ENCODE results near the gene SPSB1.
"Not testable (repeated sequence)": the region's sequence is repeated elsewhere in the genome, so short reads cannot be mapped to it uniquely, and the experiment has no call there.

The SPSB1 gene

GRCh38 chr1:9279172-9279840, 13.4 kb upstream of the SPSB1 start:
- no peak for DNase-seq (ENCODE audit: low read depth)

DNA sequence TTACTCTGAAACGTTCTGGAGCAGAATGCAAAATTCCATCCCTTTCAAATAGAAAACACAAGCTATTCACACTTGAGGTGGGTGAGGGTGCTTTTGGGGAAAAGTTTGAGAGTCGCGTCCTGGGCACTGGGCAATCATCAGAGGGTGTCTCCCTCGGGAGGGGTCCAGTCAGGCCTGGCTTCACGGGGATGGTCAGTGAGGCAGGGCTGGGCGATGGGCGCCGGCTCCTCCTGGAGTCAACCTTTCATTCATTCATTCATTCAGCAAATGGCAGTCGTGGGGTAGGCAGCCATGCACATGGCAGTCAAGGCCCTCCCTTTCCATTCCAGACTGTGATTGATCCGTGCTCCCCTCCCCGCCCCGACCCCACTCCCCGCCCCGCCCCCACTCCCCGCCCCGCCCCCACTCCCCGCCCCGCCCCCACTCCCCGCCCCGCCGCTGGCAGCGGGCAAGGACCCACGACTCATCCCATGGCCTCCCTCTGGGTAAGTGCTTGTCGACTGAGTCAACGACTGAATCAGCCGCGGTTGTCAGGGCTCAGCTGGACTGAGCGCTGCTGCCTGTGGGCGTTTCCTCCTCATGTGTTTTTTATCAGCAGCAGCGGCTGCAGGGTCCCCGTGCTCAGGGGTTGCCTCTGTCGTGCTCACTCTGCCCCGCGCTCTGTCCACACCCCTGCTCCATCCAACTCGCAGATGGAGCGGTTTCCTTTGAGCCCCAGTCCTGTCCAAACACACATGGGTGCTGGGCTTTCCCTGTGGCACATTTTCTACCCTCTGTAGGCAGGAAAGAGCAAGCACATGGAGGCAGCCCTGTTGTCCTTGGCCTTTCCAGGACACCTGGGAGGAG, 12.5 kb upstream of the SPSB1 start:
- no peak for DNase-seq (ENCODE audit: low read depth)

GRCh38 chr1:9281071-9281827, 11.4 kb upstream of the SPSB1 start:
- DNase-seq (ENCODE audit: low read depth): no peak

GRCh38 chr1:9281908-9282695, 10.6 kb upstream of the SPSB1 start:
- DNase-seq (ENCODE audit: low read depth): no peak

DNA sequence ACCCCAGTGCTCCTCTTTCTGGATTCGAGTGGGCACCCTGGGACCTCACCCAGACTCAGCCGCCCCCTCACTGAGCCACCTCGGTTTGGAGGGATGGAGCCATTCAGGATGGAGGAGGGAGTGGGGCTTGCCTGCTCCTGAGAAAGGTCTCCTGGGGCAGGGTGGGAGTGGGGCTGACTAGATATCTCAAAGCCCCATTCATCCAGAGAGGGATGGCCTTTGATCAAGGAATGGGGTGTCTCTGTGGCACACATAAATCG, 10.1 kb upstream of the SPSB1 start:
- DNase-seq (ENCODE audit: low read depth): no peak

GRCh38 chr1:9284061-9284460, 8.6 kb upstream of the SPSB1 start:
- DNase-seq (ENCODE audit: low read depth): no peak

DNA sequence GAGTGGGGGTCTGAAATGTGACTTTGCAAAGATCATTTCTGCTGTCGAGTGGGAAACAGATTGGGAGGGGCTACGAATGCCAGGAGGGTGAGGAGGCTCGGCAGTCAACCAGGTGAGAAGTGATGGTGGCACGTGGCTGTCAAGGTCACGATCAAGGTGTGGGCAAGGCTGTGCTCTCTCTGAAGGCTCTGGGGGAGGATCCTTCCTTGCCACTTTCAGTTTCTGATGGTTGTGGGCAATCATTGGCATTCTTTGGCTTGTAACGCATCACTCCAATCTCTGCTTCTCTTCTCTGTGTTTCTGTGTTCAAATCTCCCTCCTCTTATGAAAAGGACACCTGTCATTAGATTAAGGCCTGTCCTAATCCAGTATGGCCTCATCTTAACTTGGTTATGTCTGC, 6.1 kb upstream of the SPSB1 start:
- DNase-seq (ENCODE audit: low read depth): no peak

GRCh38 chr1:9289090-9289534, 3.6 kb upstream of the SPSB1 start:
- peak; percentile 45 for DNase-seq (ENCODE audit: low read depth)

- DNase-seq (ENCODE audit: low read depth): no peak
Observed at GRCh38 chr1:9289711-9290485, 2.8 kb upstream of the SPSB1 start.

GRCh38 chr1:9291914-9292360, 757 bp upstream of the SPSB1 start:
- no peak for DNase-seq (ENCODE audit: low read depth)

DNA sequence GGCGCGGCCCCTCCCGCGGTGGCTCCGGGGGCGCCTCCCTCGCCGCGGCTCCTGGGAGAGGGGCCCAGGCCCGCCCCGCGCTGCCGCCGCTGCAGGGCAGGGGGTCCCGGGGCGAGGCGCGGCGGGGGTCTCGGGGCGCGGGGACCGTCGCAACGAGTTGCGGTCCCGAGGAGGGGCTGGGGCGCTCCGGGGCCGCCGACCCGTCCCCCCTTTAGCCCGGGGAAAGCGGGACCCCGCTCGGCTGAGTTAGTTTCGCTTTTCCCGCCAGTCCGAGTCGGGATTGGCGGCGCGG, 493 bp downstream of the SPSB1 start:
- no peak for DNase-seq (ENCODE audit: low read depth)

- peak; percentile 31 for DNase-seq (ENCODE audit: low read depth)
Observed at GRCh38 chr1:9293533-9294404, 1.1 kb downstream of the SPSB1 start.

DNA sequence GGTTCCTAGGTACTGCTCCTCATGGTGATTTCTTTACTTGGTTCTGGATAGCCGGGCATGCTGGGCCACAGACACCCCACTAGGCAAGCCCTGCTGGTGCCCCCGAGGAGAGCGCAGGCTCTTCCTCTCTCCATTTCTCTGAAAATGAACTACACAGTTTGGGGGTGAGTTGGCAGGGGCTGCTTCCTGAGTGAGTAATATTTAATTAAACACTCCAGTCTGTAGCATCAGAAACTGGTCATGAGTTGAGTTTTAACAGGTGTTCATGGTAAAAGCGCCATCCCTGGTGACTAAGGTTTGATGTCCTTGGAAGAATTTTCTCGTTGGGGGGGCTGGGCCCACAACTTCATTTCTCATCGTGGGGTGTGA, 1.7 kb downstream of the SPSB1 start:
- no peak for DNase-seq (ENCODE audit: low read depth)

DNA sequence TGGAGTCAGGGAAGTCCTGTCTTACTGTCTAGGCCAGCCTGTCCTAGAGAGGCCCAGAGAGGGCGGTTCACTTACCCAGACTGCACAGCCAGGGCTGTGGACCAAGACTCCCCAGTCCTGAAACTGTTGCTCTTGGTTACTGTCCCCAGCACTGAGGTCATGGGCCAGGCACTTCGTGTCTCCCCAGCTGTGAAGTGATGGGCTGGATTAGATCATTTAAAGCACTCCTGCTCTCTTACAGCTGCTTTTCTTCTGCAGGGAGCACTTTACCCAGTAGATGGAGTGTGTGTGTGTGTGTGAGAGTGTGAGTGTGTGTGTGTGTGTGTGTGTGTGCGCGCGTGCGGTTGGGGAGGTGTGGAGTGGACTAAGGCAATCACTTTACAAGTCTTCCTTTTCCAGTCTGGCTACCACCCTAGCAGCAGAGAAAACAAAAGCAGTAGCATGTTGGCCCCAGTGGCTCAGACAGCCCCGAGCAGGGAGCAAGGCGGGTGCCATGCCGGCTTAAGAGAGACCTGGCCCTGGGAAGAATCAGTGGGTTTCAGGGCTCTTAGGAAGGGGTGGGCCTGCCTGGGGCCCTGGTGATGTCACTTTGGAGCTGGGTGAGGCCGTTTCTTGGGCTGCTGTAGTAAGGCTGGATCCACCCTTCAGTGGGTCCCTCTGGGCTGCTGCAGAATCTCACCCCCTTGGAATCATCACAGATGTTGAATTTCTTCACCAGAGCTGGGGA, 2.4 kb downstream of the SPSB1 start:
- DNase-seq (ENCODE audit: low read depth): no peak

DNA sequence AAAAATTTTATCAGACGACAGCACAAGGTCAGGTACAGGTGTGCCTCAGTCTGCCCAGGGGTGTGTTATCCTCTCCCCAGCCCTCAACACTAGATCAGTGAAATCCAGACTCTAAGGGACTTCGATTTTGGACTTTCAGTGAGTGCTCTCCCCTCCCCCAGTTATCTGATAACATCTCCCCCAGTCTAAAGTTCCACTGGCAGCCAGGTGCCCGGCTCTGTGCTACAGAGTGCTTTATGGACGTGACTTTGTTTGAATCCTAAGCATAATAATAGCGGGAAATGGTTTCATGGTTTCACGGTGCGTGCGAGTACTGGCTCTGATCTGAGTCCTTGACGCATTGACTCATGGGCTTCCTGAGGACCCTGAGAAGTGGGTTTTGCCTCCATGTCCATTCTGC, 3.2 kb downstream of the SPSB1 start:
- DNase-seq (ENCODE audit: low read depth): no peak

DNA sequence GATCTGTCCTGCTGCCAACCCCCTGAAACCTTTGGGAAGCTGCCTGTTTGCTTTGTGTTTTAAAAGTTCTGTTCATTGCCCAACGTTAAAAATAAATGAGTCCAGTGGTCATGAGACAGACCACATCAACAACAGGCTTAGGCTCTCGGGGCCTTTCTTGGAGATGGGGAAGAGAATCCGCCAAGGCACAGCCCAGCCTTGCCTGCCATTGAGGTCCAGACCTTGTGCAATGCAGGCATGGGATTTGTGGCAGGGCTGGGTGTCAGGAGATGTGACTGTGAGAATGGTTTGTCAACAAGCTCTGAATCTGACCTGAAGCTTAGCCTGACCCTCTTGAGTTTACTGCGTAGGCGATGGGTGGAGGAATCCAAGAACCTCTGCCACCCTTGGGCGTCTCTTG, 4.2 kb downstream of the SPSB1 start:
- DNase-seq (ENCODE audit: low read depth): no peak

GRCh38 chr1:9297831-9298230, 5.1 kb downstream of the SPSB1 start:
- DNase-seq (ENCODE audit: low read depth): no peak

DNA sequence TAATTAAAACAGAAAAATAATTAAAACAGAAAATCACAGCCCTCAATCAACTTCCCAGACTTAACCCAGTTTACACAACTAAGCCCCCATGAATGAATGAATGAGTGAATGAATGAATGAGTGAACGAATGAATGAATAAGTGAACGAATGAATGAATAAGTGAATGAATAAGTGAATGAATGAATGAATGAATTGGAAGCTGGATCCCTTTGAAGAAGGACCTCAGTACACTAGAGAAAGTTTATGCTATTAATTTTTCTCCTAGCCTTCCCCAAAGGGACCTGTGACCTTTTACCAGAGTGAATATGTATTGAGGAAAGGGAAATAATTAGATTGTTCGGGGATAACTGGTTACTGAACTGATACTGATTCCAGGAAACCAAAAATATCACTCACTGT, 5.6 kb downstream of the SPSB1 start:
- DNase-seq (ENCODE audit: low read depth): no peak

DNA sequence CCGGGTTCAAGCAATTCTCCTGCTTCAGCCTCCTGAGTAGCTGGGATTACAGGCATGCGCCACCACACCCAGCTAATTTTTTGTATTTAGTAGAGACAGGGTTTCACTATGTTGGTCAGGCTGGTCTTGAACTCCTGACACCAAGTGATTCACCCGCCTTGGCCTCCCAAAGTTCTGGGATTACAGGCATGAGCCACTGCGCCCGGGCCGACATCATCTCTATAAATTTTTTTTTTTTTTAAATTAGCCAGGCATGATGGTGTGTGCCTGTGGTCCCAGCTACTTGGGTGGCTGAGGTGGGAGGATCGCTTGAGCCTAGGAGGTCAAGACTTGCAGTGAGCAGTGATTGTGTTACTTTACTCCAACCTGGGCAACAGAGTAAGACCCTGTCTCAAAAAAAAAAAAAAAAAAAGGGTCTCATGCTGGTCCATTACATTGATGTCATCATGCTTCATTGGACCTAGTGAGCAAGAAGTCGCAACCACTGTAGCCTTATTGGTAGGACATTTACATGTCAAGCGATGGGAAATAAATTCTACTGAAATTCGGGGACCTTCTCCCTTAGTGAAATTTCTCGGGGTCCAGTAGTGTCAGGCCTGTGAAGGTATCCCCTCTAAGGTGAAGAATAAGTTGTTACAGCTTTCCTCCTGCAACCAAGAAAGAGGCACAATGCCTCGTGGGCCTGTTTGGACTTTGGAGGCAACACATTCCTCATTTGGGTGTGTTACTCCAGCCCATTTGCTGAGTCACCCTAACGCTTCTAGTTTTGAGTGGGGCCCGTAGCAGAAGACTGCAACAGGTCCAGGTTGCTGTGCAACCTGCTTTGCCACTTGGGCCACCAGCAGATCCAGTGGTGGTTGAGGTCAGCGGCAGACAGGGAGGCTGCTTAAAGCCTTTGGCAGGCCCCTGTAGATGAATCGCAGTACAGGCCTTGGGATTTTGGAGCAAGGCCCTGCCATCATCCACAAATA, 7.2 kb downstream of the SPSB1 start:
- DNase-seq (ENCODE audit: low read depth): not testable (repeated sequence)

Data from T-helper 22 cell (primary cell).